ENCODE results near the gene SLC9A8. TPM values are rescaled to one million over a fixed set of nuclear protein-coding genes. Genes with fewer than 3 reads are reported as not detected.

Gene SLC9A8
- total RNA-seq, 1 experiment from 2014 or later = 6.7 TPM

DNA sequence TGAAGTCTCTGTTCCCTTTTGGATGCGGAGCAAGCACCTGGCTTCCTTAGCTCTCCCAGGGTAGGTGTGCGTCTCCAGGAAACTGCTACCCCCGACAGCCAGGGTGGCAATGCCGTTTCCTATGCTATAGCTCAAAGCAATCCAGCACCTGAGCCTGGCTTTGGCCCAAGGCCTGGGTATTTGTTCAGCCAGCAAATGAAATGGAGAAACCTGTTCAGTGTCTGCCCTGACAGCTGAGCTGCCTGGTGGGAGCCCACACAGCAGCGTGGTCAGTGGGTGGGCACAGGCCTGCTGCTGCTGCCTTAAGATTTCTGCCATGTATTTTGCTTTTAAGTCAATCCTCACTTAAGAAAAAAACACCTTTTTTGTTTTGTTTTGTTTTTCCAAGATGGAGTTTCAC lies 89.0 kb downstream of the SLC9A8 start:
- no TSS peak for BruUV-seq (replicated peaks)
- POLR2A ChIA-PET = no interaction called here
- DNase-seq (ENCODE audit: low read depth, low spot score) (no peak), ATAC-seq (no peak)
- H3K4me3 ChIP-seq (replicated peaks in 1 of 2; ENCODE audit: low read depth in 1 of 2, low read length in 2 of 2) = no peak overlapping the region
- H3K9ac ChIP-seq (ENCODE audit: low read length) = no peak overlapping the region
- RAD21 ChIA-PET (ENCODE audit: low non-redundant PET in 1 of 2, low total read pairs in 2 of 2, uncharacterized antibody in 2 of 2, unreplicated experiment in 2 of 2) = no interaction called here
- H3K4me1 ChIP-seq (ENCODE audit: control insufficient read depth in 1 of 2, insufficient read depth in 2 of 2, low read length in 2 of 2) = no peaks in the 10 kb centered on the region
- H4K20me1 ChIP-seq (ENCODE audit: insufficient read depth) = 0 out of 2 replicates have a peak, but pooled peaks cover 3% of the 10 kb centered on the region
- H3K27me3 ChIP-seq (ENCODE audit: insufficient read depth, low read length) = no peaks in the 10 kb centered on the region
- peaks cover 7 to 16% of the 10 kb centered on the region in 2 experiments; a peak in 2 of 4 replicates for H3K36me3 ChIP-seq (ENCODE audit: control insufficient read depth in 1 of 2, insufficient read depth in 2 of 2, low read length in 2 of 2)
- no peaks in the 10 kb centered on the region for H3K9me2 ChIP-seq (ENCODE audit: insufficient read depth)
- H3K27ac ChIP-seq (ENCODE audit: low read depth, low read length) = no peak overlapping the region
- H2AFZ ChIP-seq (ENCODE audit: low read depth, low read length, poor library complexity, severe bottlenecking) = no peak overlapping the region
- intact Hi-C loops (cut with micrococcal nuclease) = no loop called here
- H3K9me3 ChIP-seq (ENCODE audit: control insufficient read depth in 1 of 2, insufficient read depth in 1 of 2, low read depth in 1 of 2, low read length in 2 of 2) = no peaks in the 10 kb centered on the region
- CTCF ChIA-PET = interaction anchor here (1.3 kb wide), 2 partner anchors 13 to 170 kb away, joined by 3 to 4 read pairs; no protein-coding TSS in a partner anchor
- TF ChIP-seq POLR2A (IDR thresholded peaks at IDR 0.05; ENCODE audit: borderline replicate concordance, extremely low read depth, insufficient read depth, insufficient read length) (no peak), SP1 (IDR thresholded peaks at IDR 0.05; ENCODE audit: low read depth) (no peak), POLR2AphosphoS5 (IDR thresholded peaks at IDR 0.05; ENCODE audit: low read depth, low read length) (no peak), CEBPB (IDR thresholded peaks at IDR 0.05; ENCODE audit: low read depth) (no peak), YY1 (IDR thresholded peaks at IDR 0.05; ENCODE audit: extremely low read depth, insufficient replicate concordance, low read depth, low read length) (no peak), CBX3 (IDR thresholded peaks at IDR 0.05; ENCODE audit: low read depth) (no peak)
- H3K4me2 ChIP-seq (ENCODE audit: low read length) = no peak overlapping the region
- no peaks in the 10 kb centered on the region for H3K79me2 ChIP-seq (ENCODE audit: insufficient read depth, low read length)

DNA sequence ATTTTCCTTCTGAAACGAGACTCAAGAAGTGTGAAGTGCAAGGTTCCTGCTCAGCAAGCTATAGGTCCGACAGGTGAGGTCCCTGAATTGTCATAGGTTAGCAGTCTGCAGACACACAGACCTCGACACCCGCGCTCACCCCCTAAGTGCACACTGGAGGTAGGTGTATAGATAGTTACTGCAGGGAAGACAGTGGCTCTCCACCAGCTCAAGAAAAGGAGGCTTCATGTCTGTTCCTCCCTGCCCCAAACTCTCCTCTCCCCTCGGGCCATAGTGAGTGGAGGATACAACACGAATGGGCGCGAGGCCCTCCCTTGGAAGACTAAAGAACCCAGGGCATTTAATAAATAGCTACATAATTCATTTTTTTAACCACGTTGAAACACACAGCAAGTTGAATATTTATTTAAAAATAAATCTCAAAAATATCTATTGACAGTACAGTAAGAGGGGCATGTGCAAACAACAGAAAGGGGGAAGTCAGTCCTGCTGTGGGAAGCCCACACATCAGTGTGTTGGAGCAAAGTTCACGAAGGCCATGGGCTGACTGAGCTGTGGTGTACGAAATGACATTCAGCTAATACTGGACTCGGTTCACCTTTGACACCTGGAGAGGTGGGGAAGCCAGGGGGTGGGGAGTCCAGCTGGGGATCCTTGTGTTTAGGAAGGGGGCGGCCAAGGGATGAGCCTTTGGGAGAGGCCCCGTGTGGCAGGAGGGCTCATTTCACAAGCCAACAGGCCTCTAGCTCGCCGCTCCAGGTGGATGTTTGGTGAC lies 92.0 kb downstream of the SLC9A8 start:
- RAD21 ChIA-PET (ENCODE audit: low non-redundant PET in 1 of 2, low total read pairs in 2 of 2, uncharacterized antibody in 2 of 2, unreplicated experiment in 2 of 2) = no interaction called here
- intact Hi-C loops (cut with micrococcal nuclease) = no loop called here
- Histone ChIP-seq H3K27me3 (ENCODE audit: insufficient read depth, low read length) (no peaks in the 10 kb centered on the region), H2AFZ (ENCODE audit: low read depth, low read length, poor library complexity, severe bottlenecking) (no peak overlapping the region), H3K36me3 (ENCODE audit: control insufficient read depth in 1 of 2, insufficient read depth in 2 of 2, low read length in 2 of 2) (peaks cover 7 to 16% of the 10 kb centered on the region in 2 experiments; a peak in 2 of 4 replicates), H3K9me3 (ENCODE audit: control insufficient read depth in 1 of 2, insufficient read depth in 1 of 2, low read depth in 1 of 2, low read length in 2 of 2) (no peaks in the 10 kb centered on the region), H3K27ac (ENCODE audit: low read depth, low read length) (no peak overlapping the region), H3K4me2 (ENCODE audit: low read length) (no peak overlapping the region), H3K9ac (ENCODE audit: low read length) (no peak overlapping the region), H3K79me2 (ENCODE audit: insufficient read depth, low read length) (peaks cover 5% of the 10 kb centered on the region; the same call in 1 of the 2 replicates), H3K9me2 (ENCODE audit: insufficient read depth) (no peaks in the 10 kb centered on the region), H3K4me1 (ENCODE audit: control insufficient read depth in 1 of 2, insufficient read depth in 2 of 2, low read length in 2 of 2) (no peaks in the 10 kb centered on the region), H4K20me1 (ENCODE audit: insufficient read depth) (0 out of 2 replicates have a peak, but pooled peaks cover 3% of the 10 kb centered on the region), H3K4me3 (replicated peaks in 1 of 2; ENCODE audit: low read depth in 1 of 2, low read length in 2 of 2) (no peak overlapping the region)
- no peak for DNase-seq (ENCODE audit: low read depth, low spot score)
- CTCF ChIA-PET = interaction anchor here (2.3 kb wide), 1 partner anchor 17 kb away, joined by 6 read pairs; no protein-coding TSS in a partner anchor
- BruUV-seq (replicated peaks) = no TSS peak
- ATAC-seq = no peak
- POLR2A ChIA-PET = no interaction called here
- TF ChIP-seq TCF7L2 (IDR thresholded peaks at IDR 0.05; ENCODE audit: borderline replicate concordance, extremely low read depth, insufficient read depth, insufficient read length) (no peak), YY1 (IDR thresholded peaks at IDR 0.05; ENCODE audit: extremely low read depth, insufficient replicate concordance, low read depth, low read length) (no peak), RAD21 (IDR thresholded peaks at IDR 0.05; ENCODE audit: low read depth) (no peak), CEBPB (IDR thresholded peaks at IDR 0.05; ENCODE audit: low read depth) (no peak), ZFX (IDR thresholded peaks at IDR 0.05) (no peak), POLR2A (IDR thresholded peaks at IDR 0.05; ENCODE audit: borderline replicate concordance, extremely low read depth, insufficient read depth, insufficient read length) (no peak), EZH2 (IDR thresholded peaks at IDR 0.05) (no peak), SP1 (IDR thresholded peaks at IDR 0.05; ENCODE audit: low read depth) (no peak)
- TF ChIP-seq, protein P1, sequence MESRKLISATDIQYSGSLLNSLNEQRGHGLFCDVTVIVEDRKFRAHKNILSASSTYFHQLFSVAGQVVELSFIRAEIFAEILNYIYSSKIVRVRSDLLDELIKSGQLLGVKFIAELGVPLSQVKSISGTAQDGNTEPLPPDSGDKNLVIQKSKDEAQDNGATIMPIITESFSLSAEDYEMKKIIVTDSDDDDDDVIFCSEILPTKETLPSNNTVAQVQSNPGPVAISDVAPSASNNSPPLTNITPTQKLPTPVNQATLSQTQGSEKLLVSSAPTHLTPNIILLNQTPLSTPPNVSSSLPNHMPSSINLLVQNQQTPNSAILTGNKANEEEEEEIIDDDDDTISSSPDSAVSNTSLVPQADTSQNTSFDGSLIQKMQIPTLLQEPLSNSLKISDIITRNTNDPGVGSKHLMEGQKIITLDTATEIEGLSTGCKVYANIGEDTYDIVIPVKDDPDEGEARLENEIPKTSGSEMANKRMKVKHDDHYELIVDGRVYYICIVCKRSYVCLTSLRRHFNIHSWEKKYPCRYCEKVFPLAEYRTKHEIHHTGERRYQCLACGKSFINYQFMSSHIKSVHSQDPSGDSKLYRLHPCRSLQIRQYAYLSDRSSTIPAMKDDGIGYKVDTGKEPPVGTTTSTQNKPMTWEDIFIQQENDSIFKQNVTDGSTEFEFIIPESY (IDR thresholded peaks at IDR 0.05; ENCODE audit: extremely low read depth, insufficient replicate concordance, low read length) = no peak
- TF ChIP-seq, protein P2, sequence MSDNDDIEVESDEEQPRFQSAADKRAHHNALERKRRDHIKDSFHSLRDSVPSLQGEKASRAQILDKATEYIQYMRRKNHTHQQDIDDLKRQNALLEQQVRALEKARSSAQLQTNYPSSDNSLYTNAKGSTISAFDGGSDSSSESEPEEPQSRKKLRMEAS (IDR thresholded peaks at IDR 0.05) = no peak
